ENCODE data around the gene NDST1.
"Not testable (repeated sequence)": the region's sequence is repeated elsewhere in the genome, so short reads cannot be mapped to it uniquely, and the experiment has no call there.

Gene NDST1

DNA sequence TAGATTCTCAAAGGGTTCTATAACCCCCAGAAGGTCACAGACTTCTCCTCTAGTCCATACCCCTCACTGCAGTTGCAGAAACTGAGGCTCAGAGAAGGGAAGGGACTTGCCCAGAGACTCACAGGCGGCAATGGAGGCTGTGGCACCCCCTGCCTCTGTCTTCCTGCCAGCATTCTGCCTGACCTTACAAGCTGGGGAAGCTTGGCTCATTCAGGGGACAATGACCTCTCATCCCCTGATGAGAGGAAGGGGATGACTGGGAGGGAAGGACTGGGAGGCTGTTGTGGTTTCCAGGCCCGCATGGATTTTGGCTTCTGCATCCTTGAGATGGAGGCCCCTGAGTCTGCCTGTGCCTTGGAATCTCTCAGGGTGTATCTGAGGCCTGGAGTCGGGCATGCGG lies 897 bp downstream of the NDST1 start:
- no peak for DNase-seq (ENCODE audit: low spot score)

DNA sequence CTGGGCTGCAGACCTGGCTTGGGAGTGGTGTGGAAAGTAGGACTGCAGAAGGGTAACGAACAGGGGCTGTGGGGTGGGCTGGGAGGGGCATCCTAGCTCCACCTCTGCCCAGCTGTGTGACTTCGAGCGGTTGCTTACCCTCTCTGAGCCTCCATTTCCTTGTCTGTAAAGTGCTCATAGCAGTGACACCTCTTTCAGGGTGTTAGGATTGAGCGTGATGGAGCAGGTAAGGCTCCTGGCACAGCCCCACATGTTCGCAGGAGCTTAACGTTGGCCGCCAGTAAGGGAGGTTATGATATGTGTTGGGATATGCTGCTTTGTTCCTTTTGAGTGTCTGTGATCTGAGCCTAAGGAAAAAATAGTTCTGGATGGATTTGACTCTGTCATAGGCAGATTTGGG lies 2.1 kb downstream of the NDST1 start:
- no peak for DNase-seq (ENCODE audit: low spot score)

GRCh38 chr5:150510460-150511263 lies 2.7 kb downstream of the NDST1 start:
- DNase-seq (ENCODE audit: low spot score) = no peak

GRCh38 chr5:150511578-150512367 lies 3.8 kb downstream of the NDST1 start:
- DNase-seq (ENCODE audit: low spot score) = no peak

DNA sequence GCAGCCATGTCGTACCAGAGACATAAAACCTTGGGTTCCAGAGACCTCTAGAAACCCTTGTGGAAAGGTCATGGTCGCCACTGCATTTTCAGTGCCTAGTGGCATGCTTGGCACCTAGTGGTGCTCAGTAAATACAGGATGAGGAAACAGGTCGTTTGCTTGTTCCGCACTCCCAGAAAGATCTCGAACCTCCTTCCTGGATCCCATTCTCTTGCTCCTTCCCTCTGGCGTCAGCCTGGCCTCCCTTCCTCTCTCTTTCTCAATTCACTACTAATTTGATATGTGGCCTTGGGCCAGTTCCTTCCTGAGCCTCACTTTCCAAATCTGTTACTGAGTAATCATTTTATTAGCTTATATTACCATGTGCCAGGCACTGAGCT lies 4.4 kb downstream of the NDST1 start:
- no peak for DNase-seq (ENCODE audit: low spot score)

DNA sequence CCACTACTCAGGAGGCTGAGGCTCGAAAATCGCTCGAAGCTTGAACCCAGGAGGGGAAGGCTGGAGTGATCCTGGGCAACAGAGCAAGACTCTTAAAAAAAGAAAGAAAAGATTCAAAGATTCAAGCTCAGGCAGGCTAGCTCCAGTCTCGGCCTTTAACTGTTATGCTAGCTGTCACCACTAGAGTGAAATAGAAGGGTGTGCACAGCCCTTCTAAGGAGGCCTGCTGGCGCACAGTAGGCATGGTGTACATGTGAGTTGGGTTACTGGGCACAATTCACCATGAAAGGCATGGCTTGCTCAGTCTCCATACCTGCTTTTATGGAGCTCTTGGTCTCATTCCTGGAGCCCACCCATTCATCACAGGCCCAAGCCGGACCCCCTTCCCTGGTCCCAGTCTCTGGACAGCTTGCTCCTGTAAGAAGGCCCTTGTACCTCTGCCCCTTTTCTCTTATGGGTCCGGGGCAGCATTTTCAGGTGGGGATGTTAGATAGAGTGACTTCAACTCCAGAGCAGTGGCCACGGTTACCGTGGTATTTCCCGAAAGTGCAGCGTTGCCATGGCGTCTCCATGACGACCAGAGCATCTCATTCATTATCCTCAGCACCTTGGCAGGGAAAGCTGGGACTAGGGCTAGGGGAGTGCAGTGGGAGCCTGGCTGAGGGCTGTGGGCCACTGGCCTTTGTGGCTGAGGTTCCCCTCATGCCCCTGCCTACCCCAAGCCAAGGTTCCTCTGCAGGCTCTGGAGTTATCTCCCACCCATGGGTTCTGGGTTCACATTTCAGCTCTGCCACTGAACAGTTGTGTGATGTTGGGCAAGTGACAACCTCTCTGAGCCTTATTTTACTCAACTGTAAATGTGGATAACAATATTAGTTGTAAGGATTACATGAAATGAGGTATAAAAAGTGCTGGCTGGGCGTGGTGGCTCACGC lies 5.7 kb downstream of the NDST1 start:
- DNase-seq (ENCODE audit: low spot score) = no peak

GRCh38 chr5:150514708-150515211 lies 6.8 kb downstream of the NDST1 start:
- DNase-seq (ENCODE audit: low spot score) = no peak

- no peak for DNase-seq (ENCODE audit: low spot score)
These were observed 7.5 kb downstream of the NDST1 start for GRCh38 chr5:150515446-150515845.

- no peak for DNase-seq (ENCODE audit: low spot score)
These were observed 8.1 kb downstream of the NDST1 start for GRCh38 chr5:150516011-150516410.

- no peak for DNase-seq (ENCODE audit: low spot score)
These were observed 9.6 kb downstream of the NDST1 start for GRCh38 chr5:150517272-150518152.

GRCh38 chr5:150518712-150519559 lies 11.0 kb downstream of the NDST1 start:
- not testable (repeated sequence) for DNase-seq (ENCODE audit: low spot score)

DNA sequence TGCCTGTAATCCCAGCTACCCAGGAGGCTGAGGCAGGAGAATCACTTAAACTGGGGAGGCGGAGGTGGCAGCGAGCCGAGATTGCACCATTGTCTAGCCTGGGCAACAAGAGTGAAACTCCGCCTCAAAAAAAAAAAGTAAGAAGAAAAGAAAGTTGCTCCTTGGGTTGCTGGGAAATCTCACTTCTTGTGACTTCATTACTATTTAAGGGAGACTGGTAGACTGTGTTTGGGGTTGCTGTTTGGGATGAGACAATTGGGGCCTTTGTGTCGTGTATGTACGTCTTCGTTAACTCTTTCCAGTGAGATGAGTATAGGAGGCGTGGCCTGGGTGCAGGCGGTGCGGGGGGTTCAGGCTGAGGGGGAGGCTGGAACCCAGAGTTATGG lies 11.6 kb downstream of the NDST1 start:
- no peak for DNase-seq (ENCODE audit: low spot score)

- no peak for DNase-seq (ENCODE audit: low spot score)
These were observed 12.0 kb downstream of the NDST1 start for GRCh38 chr5:150519978-150520377.

GRCh38 chr5:150520747-150521521 lies 13.0 kb downstream of the NDST1 start:
- no peak for DNase-seq (ENCODE audit: low spot score)

DNA sequence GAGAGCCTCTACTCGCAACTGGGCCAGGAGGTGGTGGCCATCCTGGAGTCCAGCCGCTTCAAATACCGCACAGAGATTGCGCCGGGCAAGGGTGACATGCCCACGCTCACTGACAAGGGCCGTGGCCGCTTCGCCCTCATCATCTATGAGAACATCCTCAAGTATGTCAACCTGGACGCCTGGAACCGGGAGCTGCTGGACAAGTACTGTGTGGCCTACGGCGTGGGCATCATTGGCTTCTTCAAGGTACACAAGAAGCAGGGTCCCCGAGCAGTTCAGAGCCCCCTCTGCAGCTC lies 13.5 kb downstream of the NDST1 start:
- no peak for DNase-seq (ENCODE audit: low spot score)

GRCh38 chr5:150521939-150522503 lies 14.1 kb downstream of the NDST1 start:
- DNase-seq (ENCODE audit: low spot score) = no peak

DNA sequence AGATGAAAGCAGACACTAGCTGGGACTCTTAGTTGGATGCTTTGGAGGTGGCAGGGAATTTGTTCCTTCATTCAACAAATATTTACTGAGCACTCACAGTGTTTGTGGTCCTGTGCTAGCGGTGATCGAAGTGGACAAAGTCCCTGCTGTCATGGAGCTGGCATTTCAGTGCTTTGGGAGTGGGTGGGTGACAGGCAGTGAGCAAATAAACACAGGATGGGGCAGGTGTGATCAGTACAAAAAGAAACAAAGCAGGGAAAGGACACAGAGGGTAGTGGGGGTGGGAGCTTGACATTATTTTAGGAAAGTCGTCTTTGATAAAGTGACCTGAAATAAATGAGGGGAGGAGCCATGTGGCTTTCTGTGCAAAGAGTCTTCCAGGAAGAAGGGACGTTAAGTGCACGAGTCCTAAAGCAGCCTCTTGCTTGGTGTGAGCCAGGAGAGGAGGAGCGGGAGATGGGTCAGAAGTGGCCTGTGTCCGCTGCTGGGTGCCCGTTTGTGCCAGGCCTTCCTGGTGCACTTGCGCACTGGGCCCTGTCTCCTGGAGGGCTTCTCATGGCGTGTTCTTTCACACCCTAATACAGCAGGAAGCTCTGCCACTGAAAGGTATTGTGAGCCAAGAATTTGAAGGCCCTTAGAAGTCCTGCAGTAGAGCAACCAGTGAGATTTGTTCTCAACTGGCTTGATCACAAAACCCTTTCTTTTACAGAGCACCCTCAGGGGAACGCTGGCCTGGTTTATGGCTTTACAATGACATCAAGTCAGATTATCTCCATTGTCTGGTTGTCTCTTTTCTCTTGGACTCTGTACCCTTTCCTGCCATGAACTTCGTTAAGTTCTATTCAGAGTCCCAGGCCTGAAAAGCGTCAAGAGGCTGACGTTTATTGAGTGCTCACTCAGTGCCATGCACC lies 14.8 kb downstream of the NDST1 start:
- DNase-seq (ENCODE audit: low spot score) = no peak
